Measurements from ENCODE around the gene USP49.
A peak's percentile ranks its signal among the peaks of the same experiment; 100 is the strongest.

USP49 gene

DNA sequence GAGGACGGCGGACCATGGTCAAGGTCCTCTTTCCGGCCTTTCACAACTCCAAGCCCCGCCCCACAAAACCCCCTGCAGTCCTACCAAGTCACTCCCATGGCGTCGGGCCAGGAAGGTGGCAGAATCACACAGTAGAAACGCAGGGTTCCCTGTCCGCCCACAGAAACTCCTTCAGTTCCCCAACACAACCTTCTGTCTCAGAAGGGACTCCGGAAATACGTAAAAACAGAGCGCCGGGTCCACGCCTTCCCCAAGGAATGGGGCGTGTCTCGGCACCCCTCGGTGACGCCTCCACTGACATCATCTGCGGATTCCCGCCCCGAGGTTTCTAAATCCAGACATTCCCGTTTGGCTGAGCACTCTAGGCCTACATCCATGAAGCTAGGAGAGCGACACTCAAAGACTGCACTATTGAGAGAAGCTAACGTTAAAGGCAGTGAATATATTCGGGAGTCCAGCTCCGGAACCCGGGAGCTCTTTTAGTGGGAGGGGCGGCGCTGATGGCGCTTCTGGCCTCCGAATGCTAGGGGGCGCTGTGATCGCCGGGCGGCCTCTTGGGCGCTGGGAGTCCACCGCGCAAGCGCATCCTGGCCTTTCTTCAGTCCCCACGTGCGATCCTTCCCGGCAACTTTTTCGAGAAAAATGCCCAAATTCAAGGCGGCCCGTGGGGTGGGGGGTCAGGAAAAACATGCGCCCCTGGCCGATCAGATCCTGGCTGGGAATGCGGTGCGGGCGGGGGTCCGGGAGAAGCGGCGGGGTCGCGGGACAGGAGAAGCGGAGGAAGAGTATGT, 25.9 kb upstream of the USP49 start, which contains the start of the genes BYSL and MED20:
TSS of gene BYSL (plus strand) at position 579 of the 791 bp plus-strand sequence. CDS start at position 643, 64 bp downstream.
TSS of gene MED20 (minus strand) at position 219 of the 791 bp plus-strand sequence. CDS start at position 98, 121 bp downstream.
- peak within 1 kb of the TSS; percentile 97 for H4K8ac ChIP-seq (ENCODE audit: low read length)
- DNase-seq = peak; percentile 97
- H2AFZ ChIP-seq (ENCODE audit: low read depth, low read length) = peak within 1 kb of the TSS; percentile 83
- peak within 1 kb of the TSS in 1 of 2 experiments; percentile 68 for H3K23ac ChIP-seq (ENCODE audit: low read length in 2 of 2)
- peaks cover 6% of the 10 kb centered on the region for H3K79me1 ChIP-seq (replicated peaks; ENCODE audit: low read length, poor library complexity, severe bottlenecking)
- no peak within 1 kb of the TSS for H2BK120ac ChIP-seq (ENCODE audit: low read depth, low read length)
- H3K9ac ChIP-seq (ENCODE audit: low read length) = peak within 1 kb of the TSS; percentile 94
- H3K14ac ChIP-seq (ENCODE audit: low read length in 2 of 2) = peak within 1 kb of the TSS in 1 of 2 experiments; percentile 96
- H3K27ac ChIP-seq (ENCODE audit: low read length, poor library complexity, severe bottlenecking) = peak within 1 kb of the TSS; percentile 100
- H2BK12ac ChIP-seq (ENCODE audit: low read length in 2 of 2) = no peak within 1 kb of the TSS
- peak within 1 kb of the TSS; percentile 46 for H2BK5ac ChIP-seq (ENCODE audit: low read depth, low read length, poor library complexity, severe bottlenecking)
- H3K18ac ChIP-seq (ENCODE audit: low read depth in 1 of 2, low read length in 2 of 2) = peak within 1 kb of the TSS; percentile 95 to 98
- H3K9me3 ChIP-seq (ENCODE audit: control insufficient read depth, low read length) = no peaks in the 10 kb centered on the region
- no peaks in the 10 kb centered on the region for H3K27me3 ChIP-seq (ENCODE audit: control insufficient read depth in 1 of 2, insufficient read depth in 1 of 2, low read length in 2 of 2)
- peak within 1 kb of the TSS; percentile 95 for H2BK15ac ChIP-seq (ENCODE audit: low read depth, poor library complexity, severe bottlenecking)
- peaks cover 11% of the 10 kb centered on the region for H3K4me1 ChIP-seq (ENCODE audit: control insufficient read depth, insufficient read depth, low read depth, low read length)
- peak within 1 kb of the TSS; percentile 78 for H4K91ac ChIP-seq (ENCODE audit: low read length)
- no peak within 1 kb of the TSS for H2AK5ac ChIP-seq (ENCODE audit: low read length, severe bottlenecking)
- WGBS = under 1% methylated on average over 55 of the region's 55 CpGs
- H3K4me2 ChIP-seq (ENCODE audit: low read length, poor library complexity, severe bottlenecking) = peak within 1 kb of the TSS; percentile 92
- peak within 1 kb of the TSS; percentile 46 to 96 for H3K4ac ChIP-seq (ENCODE audit: low read depth in 1 of 2, low read length in 2 of 2)
- peak within 1 kb of the TSS; percentile 80 to 86 for H3K4me3 ChIP-seq (ENCODE audit: insufficient read depth in 1 of 2, low read depth in 1 of 2, low read length in 2 of 2)
- peaks cover 6 to 21% of the 10 kb centered on the region in 2 experiments for H3K36me3 ChIP-seq (ENCODE audit: control insufficient read depth in 1 of 2, insufficient read depth in 2 of 2, low read depth in 1 of 2, low read length in 2 of 2)

DNA sequence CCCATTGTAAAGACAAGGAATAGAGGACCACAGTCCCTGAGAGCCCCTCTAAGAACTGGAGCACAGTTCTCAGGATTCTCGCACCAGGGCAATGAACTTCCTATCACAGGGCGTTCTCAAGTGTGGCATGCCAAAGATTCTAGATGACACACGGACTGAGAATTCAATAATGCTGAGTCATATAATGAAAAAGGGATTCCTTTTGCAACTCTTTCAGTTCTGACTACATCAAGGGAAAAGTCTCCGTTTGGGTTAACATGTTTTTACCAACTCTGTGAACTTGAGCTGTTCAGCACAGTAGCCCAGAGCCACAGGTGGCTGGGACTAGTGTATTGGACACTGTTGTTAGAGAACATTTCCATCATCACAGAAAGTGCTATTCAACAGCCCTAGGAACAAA, 22.4 kb upstream of the USP49 start:
- WGBS = 3% methylated on average over 3 of the region's 4 CpGs
- Histone ChIP-seq H2BK5ac (ENCODE audit: low read depth, low read length, poor library complexity, severe bottlenecking) (no peak overlapping the region), H4K91ac (ENCODE audit: low read length) (no peak overlapping the region), H3K18ac (ENCODE audit: low read depth in 1 of 2, low read length in 2 of 2) (no peak overlapping the region), H2BK12ac (ENCODE audit: low read length in 2 of 2) (no peak overlapping the region), H3K79me1 (replicated peaks; ENCODE audit: low read length, poor library complexity, severe bottlenecking) (peaks cover 16% of the 10 kb centered on the region), H3K9me3 (ENCODE audit: control insufficient read depth, low read length) (no peaks in the 10 kb centered on the region), H3K23ac (ENCODE audit: low read length in 2 of 2) (no peak overlapping the region), H2AFZ (ENCODE audit: low read depth, low read length) (no peak overlapping the region), H3K4me2 (ENCODE audit: low read length, poor library complexity, severe bottlenecking) (no peak overlapping the region), H2BK15ac (ENCODE audit: low read depth, poor library complexity, severe bottlenecking) (no peak overlapping the region), H3K9ac (ENCODE audit: low read length) (peak overlapping the region; percentile 78), H3K27me3 (ENCODE audit: control insufficient read depth in 1 of 2, insufficient read depth in 1 of 2, low read length in 2 of 2) (no peaks in the 10 kb centered on the region), H3K27ac (ENCODE audit: low read length, poor library complexity, severe bottlenecking) (peak overlapping the region; percentile 78), H3K4me1 (ENCODE audit: control insufficient read depth, insufficient read depth, low read depth, low read length) (peaks cover 10% of the 10 kb centered on the region), H3K4me3 (ENCODE audit: insufficient read depth in 1 of 2, low read depth in 1 of 2, low read length in 2 of 2) (peak overlapping the region in 1 of 2 experiments; percentile 64), H3K36me3 (ENCODE audit: control insufficient read depth in 1 of 2, insufficient read depth in 2 of 2, low read depth in 1 of 2, low read length in 2 of 2) (peaks cover 13 to 39% of the 10 kb centered on the region in 2 experiments), H2BK120ac (ENCODE audit: low read depth, low read length) (no peak overlapping the region), H4K8ac (ENCODE audit: low read length) (no peak overlapping the region), H3K4ac (ENCODE audit: low read depth in 1 of 2, low read length in 2 of 2) (no peak overlapping the region), H3K14ac (ENCODE audit: low read length in 2 of 2) (no peak overlapping the region), H2AK5ac (ENCODE audit: low read length, severe bottlenecking) (no peak overlapping the region)
- DNase-seq = peak; percentile 92

- Histone ChIP-seq H2BK120ac (ENCODE audit: low read depth, low read length) (no peak overlapping the region), H2BK12ac (ENCODE audit: low read length in 2 of 2) (no peak overlapping the region), H3K4ac (ENCODE audit: low read depth in 1 of 2, low read length in 2 of 2) (no peak overlapping the region), H3K18ac (ENCODE audit: low read depth in 1 of 2, low read length in 2 of 2) (no peak overlapping the region), H2AFZ (ENCODE audit: low read depth, low read length) (no peak overlapping the region), H3K36me3 (ENCODE audit: control insufficient read depth in 1 of 2, insufficient read depth in 2 of 2, low read depth in 1 of 2, low read length in 2 of 2) (peaks cover 18 to 50% of the 10 kb centered on the region in 2 experiments), H2BK5ac (ENCODE audit: low read depth, low read length, poor library complexity, severe bottlenecking) (no peak overlapping the region), H2BK15ac (ENCODE audit: low read depth, poor library complexity, severe bottlenecking) (no peak overlapping the region), H3K4me3 (ENCODE audit: insufficient read depth in 1 of 2, low read depth in 1 of 2, low read length in 2 of 2) (no peak overlapping the region), H3K27me3 (ENCODE audit: control insufficient read depth in 1 of 2, insufficient read depth in 1 of 2, low read length in 2 of 2) (no peaks in the 10 kb centered on the region), H3K79me1 (replicated peaks; ENCODE audit: low read length, poor library complexity, severe bottlenecking) (peaks cover 27% of the 10 kb centered on the region), H3K4me1 (ENCODE audit: control insufficient read depth, insufficient read depth, low read depth, low read length) (peaks cover 10% of the 10 kb centered on the region), H4K91ac (ENCODE audit: low read length) (no peak overlapping the region), H4K8ac (ENCODE audit: low read length) (no peak overlapping the region), H3K27ac (ENCODE audit: low read length, poor library complexity, severe bottlenecking) (peak overlapping the region; percentile 36), H3K14ac (ENCODE audit: low read length in 2 of 2) (no peak overlapping the region), H3K9ac (ENCODE audit: low read length) (no peak overlapping the region), H3K23ac (ENCODE audit: low read length in 2 of 2) (peak overlapping the region in 1 of 2 experiments; percentile 19), H3K9me3 (ENCODE audit: control insufficient read depth, low read length) (no peaks in the 10 kb centered on the region), H2AK5ac (ENCODE audit: low read length, severe bottlenecking) (no peak overlapping the region), H3K4me2 (ENCODE audit: low read length, poor library complexity, severe bottlenecking) (peak overlapping the region; percentile 1)
- DNase-seq = no peak
- 96% methylated on average over 4 of the region's 4 CpGs for WGBS
These were observed 19.8 kb upstream of the USP49 start for GRCh38 chr6:41914869-41915530.

DNA sequence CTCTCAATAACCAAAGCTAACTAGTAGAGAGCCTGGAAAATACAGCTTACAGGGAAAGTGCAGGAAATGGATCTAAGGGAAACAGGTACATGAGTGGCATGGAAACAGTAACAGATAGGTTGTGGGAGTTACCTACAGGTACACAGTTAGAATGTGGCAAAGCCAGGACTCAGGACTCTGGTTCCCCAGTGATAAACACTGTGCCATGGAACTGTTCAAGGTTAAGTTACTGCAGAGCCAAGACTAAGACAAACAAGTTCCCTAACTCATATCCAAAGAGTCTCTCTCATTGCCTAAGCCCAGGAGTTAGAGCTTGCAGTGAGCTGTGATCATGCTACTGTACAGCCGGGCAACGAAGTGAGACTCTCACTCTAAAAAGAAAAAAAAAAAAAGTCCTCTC, 19.2 kb upstream of the USP49 start:
- H3K4ac ChIP-seq (ENCODE audit: low read depth in 1 of 2, low read length in 2 of 2) = no peak overlapping the region
- H3K9me3 ChIP-seq (ENCODE audit: control insufficient read depth, low read length) = no peaks in the 10 kb centered on the region
- no peak overlapping the region for H2BK5ac ChIP-seq (ENCODE audit: low read depth, low read length, poor library complexity, severe bottlenecking)
- no peak overlapping the region for H3K9ac ChIP-seq (ENCODE audit: low read length)
- H3K27me3 ChIP-seq (ENCODE audit: control insufficient read depth in 1 of 2, insufficient read depth in 1 of 2, low read length in 2 of 2) = no peaks in the 10 kb centered on the region
- 100% methylated on average over 2 of the region's 2 CpGs for WGBS
- H2AK5ac ChIP-seq (ENCODE audit: low read length, severe bottlenecking) = no peak overlapping the region
- no peak overlapping the region for H3K23ac ChIP-seq (ENCODE audit: low read length in 2 of 2)
- H3K4me3 ChIP-seq (ENCODE audit: insufficient read depth in 1 of 2, low read depth in 1 of 2, low read length in 2 of 2) = no peak overlapping the region
- H2BK12ac ChIP-seq (ENCODE audit: low read length in 2 of 2) = no peak overlapping the region
- no peak overlapping the region for H2BK120ac ChIP-seq (ENCODE audit: low read depth, low read length)
- no peak overlapping the region for H4K91ac ChIP-seq (ENCODE audit: low read length)
- no peak overlapping the region for H3K14ac ChIP-seq (ENCODE audit: low read length in 2 of 2)
- H2AFZ ChIP-seq (ENCODE audit: low read depth, low read length) = no peak overlapping the region
- H3K79me1 ChIP-seq (replicated peaks; ENCODE audit: low read length, poor library complexity, severe bottlenecking) = peaks cover 32% of the 10 kb centered on the region
- peak overlapping the region; percentile 28 for H3K27ac ChIP-seq (ENCODE audit: low read length, poor library complexity, severe bottlenecking)
- peaks cover 10% of the 10 kb centered on the region for H3K4me1 ChIP-seq (ENCODE audit: control insufficient read depth, insufficient read depth, low read depth, low read length)
- DNase-seq = no peak
- peaks cover 19 to 57% of the 10 kb centered on the region in 2 experiments for H3K36me3 ChIP-seq (ENCODE audit: control insufficient read depth in 1 of 2, insufficient read depth in 2 of 2, low read depth in 1 of 2, low read length in 2 of 2)
- no peak overlapping the region for H3K4me2 ChIP-seq (ENCODE audit: low read length, poor library complexity, severe bottlenecking)
- H3K18ac ChIP-seq (ENCODE audit: low read depth in 1 of 2, low read length in 2 of 2) = no peak overlapping the region
- H2BK15ac ChIP-seq (ENCODE audit: low read depth, poor library complexity, severe bottlenecking) = no peak overlapping the region
- H4K8ac ChIP-seq (ENCODE audit: low read length) = no peak overlapping the region
